WI38 (cell line): ENCODE data around the gene CPEB3.
"Not testable (repeated sequence)": the region's sequence is repeated elsewhere in the genome, so short reads cannot be mapped to it uniquely, and the experiment has no call there.

ENCODE experiments used
- H3K4me3 ChIP-seq: 2 replicates; pipeline ENCODE4 v1.5.1; 2011; ENCODE audit warnings: low read depth, mild to moderate bottlenecking, control low read depth, low read length
- CTCF ChIP-seq: IDR thresholded peaks from 2 replicates; pipeline ENCODE4 v1.5.1; 2012; ENCODE audit warnings: low read depth, mild to moderate bottlenecking, control low read depth, low read length

Gene CPEB3

DNA sequence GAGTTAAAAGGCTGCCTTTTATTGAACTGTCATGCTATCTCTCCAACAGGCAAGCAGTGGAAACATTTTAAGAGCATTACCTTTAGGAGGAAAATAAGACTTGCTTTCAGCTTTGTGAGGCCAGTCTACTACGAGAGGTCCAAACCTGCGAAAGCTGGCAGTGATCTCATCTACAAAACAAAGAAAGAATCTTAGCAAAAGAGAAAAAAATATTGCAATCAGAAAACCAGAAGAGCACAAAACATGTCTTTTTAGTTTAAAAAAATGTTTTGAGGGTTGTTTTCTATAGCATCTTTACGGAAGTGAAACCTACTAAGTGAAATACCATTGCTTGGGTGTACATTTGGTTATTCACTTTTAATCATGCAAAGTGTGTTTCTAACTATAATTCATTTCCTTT, 147.9 kb downstream of the CPEB3 start:
- H3K4me3 ChIP-seq, result no peak overlapping the region
- TF ChIP-seq CTCF, result no peak

DNA sequence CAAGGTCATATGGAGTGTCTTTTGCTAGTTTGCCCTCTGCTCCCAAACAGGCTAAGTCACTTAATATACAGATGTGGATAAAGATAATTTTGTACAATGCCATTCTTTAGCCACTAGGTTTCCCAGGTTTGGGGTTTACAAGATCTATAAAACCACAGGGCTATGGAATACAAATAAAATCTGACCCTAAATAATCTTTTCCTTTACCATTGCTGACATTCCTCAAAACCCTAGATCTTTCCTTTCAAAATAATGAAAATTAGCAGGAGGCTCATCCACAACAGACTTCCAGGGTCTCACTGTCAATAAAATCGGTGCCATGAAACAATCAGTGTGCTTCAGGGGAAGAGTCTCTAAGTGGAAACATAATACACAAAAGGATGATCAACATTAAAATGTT, 148.4 kb downstream of the CPEB3 start:
- no peak for TF ChIP-seq CTCF
- no peak overlapping the region for H3K4me3 ChIP-seq

- H3K4me3 ChIP-seq, result not testable (repeated sequence)
Observed at GRCh38 chr10:92141147-92141546, 149.7 kb downstream of the CPEB3 start.

- H3K4me3 ChIP-seq, result not testable (repeated sequence)
Observed at GRCh38 chr10:92134049-92134448, 156.8 kb downstream of the CPEB3 start.

DNA sequence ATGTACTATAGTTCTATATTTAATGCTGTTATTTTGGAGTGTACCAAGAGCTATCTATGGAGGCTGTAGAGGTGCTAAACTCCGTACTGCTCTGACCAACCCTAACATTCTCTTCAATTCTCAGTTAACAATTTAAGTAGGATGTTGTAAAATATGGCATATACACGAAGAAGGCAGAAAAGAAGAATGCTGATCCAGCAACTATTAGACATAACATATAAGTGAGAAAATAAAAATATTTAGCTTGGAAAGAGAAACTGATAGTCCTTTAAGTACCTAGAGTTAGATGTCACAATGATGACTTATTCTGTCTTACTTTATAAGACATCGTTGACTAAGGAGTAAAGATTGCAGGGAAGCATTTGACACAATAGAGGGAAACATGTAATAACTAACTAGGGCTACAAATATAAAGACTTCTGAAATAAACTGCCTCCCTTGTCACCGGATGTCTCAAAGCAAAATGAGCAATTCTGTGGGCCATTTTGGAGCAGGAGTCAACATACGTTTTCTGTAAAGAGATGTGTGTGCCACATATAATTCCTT, 159.5 kb downstream of the CPEB3 start:
- no peak overlapping the region for H3K4me3 ChIP-seq
- no peak for TF ChIP-seq CTCF

- no peak for TF ChIP-seq CTCF
- no peak overlapping the region for H3K4me3 ChIP-seq
Observed at GRCh38 chr10:92130622-92131274, 160.1 kb downstream of the CPEB3 start.

GRCh38 chr10:92126100-92126650, 164.7 kb downstream of the CPEB3 start:
- no peak for TF ChIP-seq CTCF
- H3K4me3 ChIP-seq, result no peak overlapping the region

DNA sequence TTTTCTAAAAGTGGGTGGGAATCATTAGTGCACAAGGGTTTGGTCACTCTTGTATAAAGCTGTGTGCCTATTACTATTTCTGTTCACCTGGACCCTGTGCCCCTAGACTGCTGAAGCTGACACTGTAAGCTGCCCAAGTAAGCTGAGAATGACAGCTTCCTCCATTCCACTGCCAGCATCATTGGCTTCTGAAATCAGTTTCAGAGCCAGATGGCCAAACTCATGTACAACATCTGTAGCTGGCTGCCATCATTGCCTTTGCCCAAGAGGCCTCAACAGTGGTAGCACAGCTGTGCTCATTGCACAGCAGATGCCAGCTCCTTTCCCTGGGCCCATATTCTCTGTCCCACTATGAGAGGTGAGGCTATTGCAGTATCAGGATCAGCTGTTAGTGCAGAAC, 165.7 kb downstream of the CPEB3 start:
- no peak for TF ChIP-seq CTCF
- H3K4me3 ChIP-seq, result no peak overlapping the region
